Tibial artery (tissue), 4 donors: ENCODE results near the gene SLC25A10.

Source experiments
- DNase-seq, 2 donors: peaks; one replicate each; pipeline ENCODE4 v3.0.0-alpha.2; 2019
- H3K27ac ChIP-seq, 2 donors: fragments of 200-600 bp; sonication (generic) in 1 of 2; 1 replicate in 1 of 2; 2 replicates in 1 of 2; pipeline ENCODE4 v1.5.1; 2018 to 2019; ENCODE audit warnings: mild to moderate bottlenecking in 1 of 2
- H3K27me3 ChIP-seq, 2 donors: fragments of 200-600 bp; sonication (generic) in 1 of 2; one replicate each; pipeline versions ENCODE4 v1.5.1 to v1.6.0; 2016 to 2019
- H3K36me3 ChIP-seq, 3 donors: fragments of 200-600 bp; sonication (generic) in 2 of 3; one replicate each; pipeline ENCODE4 v1.5.1; 2016 to 2019; ENCODE audit warnings: mild to moderate bottlenecking in 2 of 3
- H3K4me1 ChIP-seq, 4 donors: fragments of 200-600 bp; sonication (generic) in 2 of 4; 1 replicate in 3 of 4; 2 replicates in 1 of 4; pipeline ENCODE4 v1.5.1; 2016 to 2019
- H3K4me3 ChIP-seq, 2 donors: fragments of 200-600 bp; sonication (generic) in 1 of 2; 1 replicate in 1 of 2; 2 replicates in 1 of 2; pipeline ENCODE4 v1.5.1; 2018 to 2019; ENCODE audit warnings: mild to moderate bottlenecking in 2 of 2
- H3K9me3 ChIP-seq, 3 donors: fragments of 200-600 bp; sonication (generic) in 1 of 3; one replicate each; pipeline ENCODE4 v1.5.1; 2016 to 2019
- CTCF ChIP-seq, 2 experiments: fragments of 200-600 bp in 1 of 2; fragments of 450-650 bp in 1 of 2; IDR thresholded peaks; one replicate each; pipeline ENCODE4 v1.5.1; 2017 to 2019; ENCODE audit warnings: antibody characterized with exemption in 2 of 2, mild to moderate bottlenecking in 1 of 2, moderate library complexity in 1 of 2
- intact Hi-C: fragments of 100-400 bp; cut with DNase I; formaldehyde crosslinking; loops from one replicate; pipeline ENCODE4 v1.15.0; 2023; ENCODE audit warnings: low total_unique reads

SLC25A10 gene

DNA sequence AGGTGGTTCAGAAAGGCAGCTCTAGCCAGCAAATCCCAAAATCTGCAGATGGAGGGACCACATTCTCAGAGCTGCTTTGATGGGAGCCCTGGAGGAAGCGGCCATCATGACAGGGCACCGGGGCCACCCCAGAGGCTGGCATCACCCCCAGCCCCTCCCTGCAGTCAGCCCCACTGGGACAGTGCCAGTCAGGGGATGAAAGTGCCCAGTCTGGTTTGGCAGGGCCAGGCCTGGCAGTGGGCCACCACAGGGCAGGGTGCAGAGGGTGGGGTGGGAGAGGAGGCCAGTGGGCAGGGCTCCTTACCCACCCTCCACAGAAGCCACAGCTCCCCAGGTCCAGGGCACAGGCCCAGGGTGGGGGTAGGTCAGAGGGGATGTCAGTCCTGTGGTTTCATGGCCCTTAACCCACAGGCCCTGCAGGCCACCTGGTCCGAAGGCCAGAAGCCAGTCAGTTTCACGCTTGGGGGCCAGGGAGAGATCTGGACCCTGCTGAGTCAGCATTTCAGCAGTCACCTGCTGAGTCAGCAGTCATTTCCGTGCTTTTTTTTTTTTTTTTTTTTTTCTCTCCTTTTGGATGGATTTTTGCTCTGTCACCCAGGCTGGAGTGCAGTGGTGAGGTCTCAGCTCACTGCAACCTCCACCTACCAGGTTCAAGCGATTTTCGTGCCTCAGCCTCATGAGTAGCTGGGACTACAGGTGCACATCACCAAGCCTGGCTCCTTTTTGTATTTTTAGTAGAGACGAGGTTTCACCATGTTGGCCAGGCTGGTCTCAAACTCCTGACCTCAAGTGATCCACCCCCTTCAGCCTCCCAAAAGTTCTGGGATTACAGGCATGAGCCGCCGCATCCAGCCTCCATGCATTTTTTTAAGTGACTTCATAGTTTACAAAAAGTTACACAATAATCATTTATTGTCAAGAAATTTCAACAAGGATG, 10.4 kb downstream of the SLC25A10 start:
- no peak for DNase-seq

GRCh38 chr17:81723651-81724209, 11.6 kb downstream of the SLC25A10 start:
- Histone ChIP-seq H3K27me3 (peaks cover 0 to 26% of the 10 kb centered on the region in 2 donors), H3K4me3 (no peak overlapping the region), H3K9me3 (no peaks in the 10 kb centered on the region), H3K4me1 (peaks cover 0 to 14% (median 8%) of the 10 kb centered on the region in 4 donors), H3K36me3 (peaks cover 0 to 2% (median 0%) of the 10 kb centered on the region in 3 donors), H3K27ac (no peak overlapping the region)
- TF ChIP-seq CTCF (IDR thresholded peaks at IDR 0.05) = no peak
- no peak for DNase-seq
- intact Hi-C loops = no loop called here

More for the DNA sequence above, 10.4 kb downstream of the SLC25A10 start:
- peaks cover 0 to 26% of the 10 kb centered on the region in 2 donors for H3K27me3 ChIP-seq
- peaks cover 0 to 14% (median 8%) of the 10 kb centered on the region in 4 donors for H3K4me1 ChIP-seq
- no peak for TF ChIP-seq CTCF (IDR thresholded peaks at IDR 0.05)
- intact Hi-C loops = no loop called here
- no peaks in the 10 kb centered on the region for H3K9me3 ChIP-seq
- peaks cover 0 to 15% (median 0%) of the 10 kb centered on the region in 3 donors for H3K36me3 ChIP-seq
- H3K4me3 ChIP-seq = no peak overlapping the region
- H3K27ac ChIP-seq = no peak overlapping the region

GRCh38 chr17:81725439-81725838, 13.4 kb downstream of the SLC25A10 start:
- no peak for DNase-seq
- no peak overlapping the region for H3K27ac ChIP-seq
- no peaks in the 10 kb centered on the region for H3K36me3 ChIP-seq
- H3K9me3 ChIP-seq = no peaks in the 10 kb centered on the region
- H3K4me3 ChIP-seq = no peak overlapping the region
- intact Hi-C loops = no loop called here
- no peak for TF ChIP-seq CTCF (IDR thresholded peaks at IDR 0.05)
- peaks cover 0 to 14% (median 9%) of the 10 kb centered on the region in 4 donors for H3K4me1 ChIP-seq
- peaks cover 0 to 34% of the 10 kb centered on the region in 2 donors for H3K27me3 ChIP-seq

GRCh38 chr17:81726004-81726403, 13.9 kb downstream of the SLC25A10 start:
- peaks cover 0 to 34% of the 10 kb centered on the region in 2 donors for H3K27me3 ChIP-seq
- no peak for DNase-seq
- TF ChIP-seq CTCF (IDR thresholded peaks at IDR 0.05) = no peak
- H3K36me3 ChIP-seq = no peaks in the 10 kb centered on the region
- H3K9me3 ChIP-seq = no peaks in the 10 kb centered on the region
- H3K4me3 ChIP-seq = no peak overlapping the region
- intact Hi-C loops = no loop called here
- peaks cover 0 to 19% (median 10%) of the 10 kb centered on the region in 4 donors for H3K4me1 ChIP-seq
- H3K27ac ChIP-seq = no peak overlapping the region

DNA sequence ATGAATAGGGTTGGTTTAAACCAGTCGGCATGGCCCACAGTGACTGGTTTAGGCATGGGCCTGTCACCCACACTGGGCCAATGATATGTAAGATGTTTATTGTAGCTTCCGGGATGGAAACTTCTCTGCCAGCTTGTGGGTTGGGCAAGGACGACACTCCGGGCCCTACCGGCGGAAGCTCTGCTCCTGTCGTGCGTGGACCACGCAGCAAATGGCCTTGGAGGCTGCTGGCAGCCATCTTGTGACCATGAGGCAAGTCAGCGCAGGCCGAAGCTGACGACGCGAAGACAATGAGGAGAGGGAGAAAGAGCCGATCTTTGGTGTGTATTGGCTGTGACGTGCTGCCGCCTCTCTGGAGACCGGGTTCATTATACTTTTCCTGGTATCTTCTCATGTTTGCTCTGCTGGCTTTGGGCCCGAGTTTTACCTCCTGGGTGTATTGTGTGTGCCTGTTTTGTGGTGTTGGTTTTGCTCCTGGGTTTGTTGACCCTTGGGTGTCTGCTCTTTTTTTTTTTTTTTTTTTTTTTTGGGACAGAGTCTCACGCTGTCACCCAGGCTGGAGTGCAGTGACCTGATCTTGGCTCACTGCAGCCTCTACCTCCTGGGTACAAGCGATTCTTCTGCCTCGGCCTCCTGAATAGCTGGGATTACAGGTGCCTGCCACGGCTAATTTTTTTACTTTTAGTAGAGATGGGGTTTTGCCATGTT, 15.4 kb downstream of the SLC25A10 start:
- no peak for DNase-seq
- Histone ChIP-seq H3K27me3 (peaks cover 0 to 39% of the 10 kb centered on the region in 2 donors), H3K36me3 (no peaks in the 10 kb centered on the region), H3K27ac (no peak overlapping the region), H3K4me3 (no peak overlapping the region), H3K4me1 (peaks cover 0 to 23% (median 13%) of the 10 kb centered on the region in 4 donors), H3K9me3 (no peaks in the 10 kb centered on the region)
- intact Hi-C loops = no loop called here
- no peak for TF ChIP-seq CTCF (IDR thresholded peaks at IDR 0.05)
